Caki2 (cell line): ENCODE results near the gene CD37. TPM values are rescaled to one million over a fixed set of nuclear protein-coding genes. Genes with fewer than 3 reads are reported as not detected.
"Not testable (repeated sequence)": the region's sequence is repeated elsewhere in the genome, so short reads cannot be mapped to it uniquely, and the experiment has no call there.

Experiments
- DNase-seq: peaks from one replicate; pipeline ENCODE4 v3.0.0-alpha.2; 2015; ENCODE audit warnings: low read depth
- in situ Hi-C: cut with HindIII; loops from 2 replicates; pipeline ENCODE4 v1.10.0; 2016; ENCODE audit warnings: low sequenced_read_pairs, low pct_unique_long_range_greater_than_20kb, mixed read lengths
- total RNA-seq: library from RNA; depleted of rRNA; stranded (reverse); fragments of >200 nt; shearing (Covaris generic); gene quantifications from 2 replicates; pipeline ENCODE4 v1.2.3, GENCODE V29; 2014; ENCODE audit warnings: low replicate concordance; rRNA removed

CD37 gene
- total RNA-seq, 1 experiment from 2014 or later, result not detected

DNA sequence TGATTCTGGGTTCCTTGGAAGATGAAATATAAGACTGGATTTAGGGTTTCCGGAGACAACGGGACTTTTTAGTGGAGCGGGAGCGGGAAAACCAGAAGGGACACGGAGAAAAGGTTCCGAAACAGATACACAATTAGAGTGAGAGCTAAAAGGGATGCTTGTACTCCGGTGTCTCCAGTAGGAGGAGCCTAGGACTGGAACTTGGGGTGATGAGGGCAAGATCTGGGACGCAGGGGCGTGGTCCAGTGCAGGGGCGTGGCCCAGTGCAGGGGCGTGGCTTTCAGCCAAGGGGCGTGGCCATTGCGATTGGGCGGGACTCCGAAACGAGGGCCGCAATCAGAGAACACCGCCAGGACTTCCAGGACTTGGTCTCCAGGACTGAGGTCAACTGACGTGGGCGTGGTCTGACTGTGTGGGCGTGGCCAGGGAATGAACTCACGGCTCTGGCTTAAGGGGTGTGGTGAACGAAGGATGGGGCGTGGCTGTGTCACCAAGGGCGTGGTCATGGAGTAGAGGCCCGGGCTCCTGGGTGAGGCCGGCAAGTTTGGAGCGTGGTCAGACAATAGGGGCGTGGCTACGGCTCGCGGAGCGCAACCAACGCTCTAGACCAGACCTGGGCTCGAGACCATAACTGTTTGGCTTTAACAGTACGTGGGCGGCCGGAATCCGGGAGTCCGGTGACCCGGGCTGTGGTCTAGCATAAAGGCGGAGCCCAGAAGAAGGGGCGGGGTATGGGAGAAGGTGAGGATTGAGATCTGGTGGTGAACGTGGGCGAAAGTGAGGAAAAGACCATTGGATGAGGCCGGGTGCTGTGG is 28.3 kb downstream of the CD37 start, which contains the start of gene DKKL1:
TSS of gene DKKL1 (plus strand) at position 610 of the 815 bp plus-strand sequence. CDS start at position 732, 122 bp downstream.
- peak; percentile 100 for DNase-seq
- in situ Hi-C loops, result no loop called here

- no peak for DNase-seq
- in situ Hi-C loops, result no loop called here
Observed at GRCh38 chr19:49364083-49364737, 29.0 kb downstream of the CD37 start.

DNA sequence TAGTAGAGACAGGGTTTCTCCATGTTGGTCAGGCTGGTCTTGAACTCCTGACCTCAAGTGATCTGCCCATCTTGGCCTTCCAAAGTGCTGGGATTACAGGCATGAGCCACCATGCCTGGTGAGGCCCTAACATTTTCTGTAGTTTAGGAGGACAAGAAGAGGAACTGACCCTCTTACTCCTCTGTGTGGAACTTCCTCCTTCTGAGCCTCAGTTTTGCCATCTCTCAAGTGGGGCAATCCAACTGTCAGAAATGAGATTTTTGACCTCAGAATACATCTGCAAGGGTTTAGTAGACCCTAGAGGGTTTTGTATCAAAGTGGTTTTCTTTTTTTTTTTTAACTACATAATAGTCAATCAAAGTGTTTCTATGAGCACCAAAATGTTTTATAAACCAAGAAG is 30.9 kb downstream of the CD37 start:
- in situ Hi-C loops, result no loop called here
- no peak for DNase-seq

DNA sequence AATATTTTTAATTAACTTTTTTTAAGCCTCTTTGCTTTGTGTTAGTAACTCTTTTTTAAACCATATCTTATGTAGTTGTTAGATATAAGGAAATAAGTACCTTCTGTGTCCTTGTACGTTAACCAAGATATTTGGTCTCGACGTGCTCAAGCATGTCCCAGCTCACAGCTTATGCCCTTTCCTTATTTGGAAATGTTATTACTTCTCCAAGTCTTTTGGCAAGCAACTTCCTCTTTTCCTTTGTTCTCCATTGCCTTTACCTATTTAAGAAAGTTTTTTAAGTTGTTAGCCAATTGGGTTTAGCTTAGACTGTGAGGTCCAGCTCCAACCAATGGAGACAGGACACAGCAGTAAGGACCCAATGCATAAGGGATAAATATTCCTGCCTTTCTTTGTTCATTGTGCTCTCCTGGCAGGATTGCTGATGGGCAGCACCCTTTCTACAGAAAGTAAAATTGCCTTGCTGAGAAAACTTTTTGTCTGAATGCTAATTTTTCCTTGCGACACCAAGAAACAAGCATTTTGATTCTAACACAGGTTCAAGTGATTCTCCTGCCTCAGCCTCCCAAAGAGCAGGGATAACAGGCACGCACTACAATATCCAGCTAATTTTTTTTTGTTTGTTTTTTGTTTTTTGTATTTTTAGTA is 33.6 kb downstream of the CD37 start:
- in situ Hi-C loops, result no loop called here
- peak; percentile 35 for DNase-seq

- in situ Hi-C loops, result no loop called here
- no peak for DNase-seq
Observed at GRCh38 chr19:49371184-49371583, 36.0 kb downstream of the CD37 start.

- DNase-seq, in situ Hi-C loops: not testable (repeated sequence)
Observed at GRCh38 chr19:49373174-49373573, 38.0 kb downstream of the CD37 start.

DNA sequence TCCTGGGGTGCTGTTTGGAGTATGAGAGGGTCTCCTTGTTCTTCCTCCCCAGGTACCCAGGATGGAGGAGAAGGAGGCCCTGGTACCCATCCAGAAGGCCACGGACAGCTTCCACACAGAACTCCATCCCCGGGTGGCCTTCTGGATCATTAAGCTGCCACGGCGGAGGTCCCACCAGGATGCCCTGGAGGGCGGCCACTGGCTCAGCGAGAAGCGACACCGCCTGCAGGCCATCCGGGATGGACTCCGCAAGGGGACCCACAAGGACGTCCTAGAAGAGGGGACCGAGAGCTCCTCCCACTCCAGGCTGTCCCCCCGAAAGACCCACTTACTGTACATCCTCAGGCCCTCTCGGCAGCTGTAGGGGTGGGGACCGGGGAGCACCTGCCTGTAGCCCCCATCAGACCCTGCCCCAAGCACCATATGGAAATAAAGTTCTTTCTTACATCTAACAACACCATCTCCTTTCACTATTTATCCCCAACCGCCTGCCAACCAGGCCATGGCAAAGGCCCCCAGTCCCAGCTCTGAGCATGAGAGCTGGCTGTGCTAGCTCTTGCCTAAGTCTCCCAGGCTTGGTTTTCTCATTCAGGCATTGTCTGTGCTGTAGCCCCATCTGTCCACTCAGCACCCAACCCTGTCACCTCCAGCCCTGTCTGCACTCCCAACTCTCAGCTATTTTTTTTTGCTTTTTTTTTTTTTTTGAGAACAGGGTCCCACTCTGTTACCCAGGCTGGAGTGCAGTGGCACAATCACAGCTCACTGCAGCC is 39.6 kb downstream of the CD37 start:
- DNase-seq, result no peak

DNA sequence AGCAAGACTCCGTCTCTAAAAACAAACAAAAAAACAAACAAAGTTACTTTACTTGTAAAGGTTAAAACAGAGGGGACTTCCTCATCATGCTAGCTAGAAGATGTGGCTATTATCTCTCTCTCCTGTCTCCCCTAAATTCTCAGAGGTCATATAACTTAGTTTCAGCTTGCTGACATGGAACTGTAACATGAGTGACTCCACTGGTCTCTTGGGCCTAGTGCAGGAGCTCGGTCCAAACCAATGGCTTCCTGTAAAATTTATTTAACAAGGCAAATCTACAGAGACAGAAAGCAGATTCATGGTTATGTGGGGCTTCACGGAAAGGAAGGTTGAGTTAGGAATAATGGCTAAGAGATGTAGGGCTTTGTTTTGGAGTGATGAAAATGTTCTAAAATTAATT is 43.3 kb downstream of the CD37 start:
- in situ Hi-C loops, result no loop called here
- no peak for DNase-seq

More for the DNA sequence above, 39.6 kb downstream of the CD37 start:
- in situ Hi-C loops, result no loop called here

GRCh38 chr19:49380391-49380790 is 45.2 kb downstream of the CD37 start:
- in situ Hi-C loops, result no loop called here
- DNase-seq, result no peak

DNA sequence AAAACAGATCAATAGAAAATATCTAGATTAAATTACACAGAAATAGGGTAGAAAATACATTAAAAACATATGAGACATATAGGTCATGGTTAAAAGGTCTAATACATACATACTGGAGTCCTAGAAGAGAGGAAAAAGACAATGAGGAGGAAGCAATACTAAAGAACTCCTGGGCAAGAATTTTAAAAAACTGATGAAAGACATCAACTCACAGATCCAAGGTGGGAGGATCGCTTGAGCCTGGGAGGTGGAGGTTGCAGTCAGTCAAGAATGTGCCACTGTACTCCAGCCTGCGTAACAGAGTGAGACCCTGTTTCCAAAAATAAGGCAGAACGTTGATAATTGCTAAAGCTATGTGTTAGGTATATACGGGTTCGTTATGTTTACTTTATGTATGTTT is 47.4 kb downstream of the CD37 start:
- in situ Hi-C loops, result no loop called here
- no peak for DNase-seq

DNA sequence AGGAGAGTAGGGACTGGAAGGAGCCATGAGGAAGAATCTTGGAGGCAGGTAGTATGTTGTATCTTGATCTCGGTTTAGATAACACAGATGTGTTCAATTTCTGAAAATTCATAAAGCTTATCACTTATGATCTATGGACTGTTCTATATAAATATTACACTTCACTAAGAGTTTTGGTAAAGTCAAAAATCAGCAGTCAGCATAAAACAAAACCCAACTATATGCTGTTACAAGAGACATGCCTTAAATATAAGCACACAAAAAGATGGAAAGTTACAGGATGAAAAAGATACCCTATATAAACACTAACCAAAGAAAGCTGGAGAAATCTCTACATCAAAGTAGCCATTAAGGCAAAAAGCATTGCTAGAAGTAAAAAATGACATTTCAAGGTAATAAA is 48.4 kb downstream of the CD37 start:
- DNase-seq, result no peak
- in situ Hi-C loops, result no loop called here

DNA sequence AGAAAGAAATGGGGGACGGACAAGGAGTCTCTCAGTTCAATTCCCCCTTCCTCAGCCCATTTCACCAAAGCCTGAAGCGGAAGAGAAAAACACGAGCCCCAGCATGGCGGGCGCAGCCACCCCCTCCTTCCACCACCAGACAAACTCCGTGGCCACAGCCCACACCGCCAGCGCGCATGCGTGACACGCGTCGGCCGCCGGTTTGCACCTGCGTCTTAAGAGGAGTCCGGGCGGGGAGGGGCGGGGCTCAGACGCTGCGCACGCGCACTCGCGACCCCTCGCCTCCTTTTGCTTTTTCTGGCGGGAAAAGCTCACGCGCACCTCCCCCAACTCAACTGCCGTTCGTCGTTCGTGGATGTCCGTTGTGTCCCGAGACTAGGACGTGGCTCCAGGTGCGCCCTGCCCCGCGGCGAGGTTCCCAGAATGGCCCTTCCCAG is 52.7 kb downstream of the CD37 start, which contains the start of gene KASH5:
TSS of gene KASH5 (plus strand) at position 314 of the 437 bp plus-strand sequence. CDS start 2,635 bp downstream, outside the sequence.
- no peak for DNase-seq
- in situ Hi-C loops, result no loop called here

DNA sequence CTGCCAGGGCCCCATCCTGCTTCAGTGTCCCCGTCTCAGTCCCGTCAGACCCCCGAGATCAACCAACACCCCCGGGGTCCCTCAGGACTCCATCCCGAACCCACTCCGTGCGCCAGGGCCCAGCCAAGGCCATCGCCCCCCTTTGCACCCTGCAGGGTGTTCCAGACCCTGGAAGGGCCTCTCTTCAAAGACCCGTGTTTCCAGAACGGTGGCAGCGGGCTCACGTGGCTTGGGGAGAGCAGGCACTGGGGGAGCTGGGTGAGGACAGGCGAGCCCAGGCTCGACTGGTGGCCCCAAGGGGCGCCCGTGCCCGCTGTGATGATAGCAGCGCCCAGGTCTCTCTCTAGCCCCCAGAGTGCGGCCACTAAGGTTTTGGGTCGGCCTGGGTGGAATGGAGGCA is 54.2 kb downstream of the CD37 start:
- no peak for DNase-seq
- in situ Hi-C loops, result no loop called here

Other genes with a start within 250 kb of the CD37 start
- 137 and 175 TPM in 2 replicates for gene SNRNP70, start 250.0 kb upstream of the CD37 start, total RNA-seq
- 6.1 and 9.7 TPM in 2 replicates for gene LIN7B, start 221.0 kb upstream of the CD37 start, total RNA-seq
- 0.71 TPM in 1 of 2 replicates, not detected in the other for gene C19orf73, start 216.3 kb upstream of the CD37 start, total RNA-seq
- gene PPFIA3, start 215.9 kb upstream of the CD37 start, total RNA-seq, result 26.8 and 39.1 TPM in 2 replicates
- not detected in 2 replicates for gene HRC, start 180.0 kb upstream of the CD37 start, total RNA-seq
- 13.9 and 18.2 TPM in 2 replicates for gene TRPM4, start 177.6 kb upstream of the CD37 start, total RNA-seq
- 0.90 and 1.6 TPM in 2 replicates for gene SLC6A16, start 10.2 kb upstream of the CD37 start, total RNA-seq
- gene TEAD2, start 27.0 kb downstream of the CD37 start, total RNA-seq, result 36.8 and 42.4 TPM in 2 replicates
- 0.30 TPM in 1 of 2 replicates, not detected in the other for gene DKKL1, start 28.5 kb downstream of the CD37 start, total RNA-seq
- gene KASH5, start 52.8 kb downstream of the CD37 start, total RNA-seq, result 0.30 TPM in 1 of 2 replicates, not detected in the other
- not detected in 2 replicates for gene PTH2, start 88.0 kb downstream of the CD37 start, total RNA-seq
- not detected in 2 replicates for gene GFY, start 90.0 kb downstream of the CD37 start, total RNA-seq
- not detected in 2 replicates for gene SLC17A7, start 106.1 kb downstream of the CD37 start, total RNA-seq
- 142 and 146 TPM in 2 replicates for gene PIH1D1, start 116.4 kb downstream of the CD37 start, total RNA-seq
- 83.2 and 88.7 TPM in 2 replicates for gene ALDH16A1, start 117.8 kb downstream of the CD37 start, total RNA-seq
- gene FLT3LG, start 138.8 kb downstream of the CD37 start, total RNA-seq, result 0.35 and 0.71 TPM in 2 replicates
- 2,724 and 3,070 TPM in 2 replicates for gene RPL13A, start 152.2 kb downstream of the CD37 start, total RNA-seq
- 2,936 and 3,126 TPM in 2 replicates for gene RPS11, start 161.0 kb downstream of the CD37 start, total RNA-seq
- gene FCGRT, start 177.3 kb downstream of the CD37 start, total RNA-seq, result 75.4 and 121 TPM in 2 replicates
- 0.27 and 0.52 TPM in 2 replicates for gene RCN3, start 192.6 kb downstream of the CD37 start, total RNA-seq
- gene NOSIP, start 245.2 kb downstream of the CD37 start, total RNA-seq, result 172 and 190 TPM in 2 replicates
- 9.5 TPM in 1 of 2 replicates, not detected in the other for gene PRRG2, start 245.9 kb downstream of the CD37 start, total RNA-seq